Skeletal muscle tissue (tissue), 4 donors: ENCODE results near the gene BLACAT1. TPM values are rescaled to one million over a fixed set of nuclear protein-coding genes. Genes with fewer than 3 reads are reported as not detected.

Experiments used
- H3K27ac ChIP-seq: one replicate; pipeline ENCODE4 v1.7.0; 2013; ENCODE audit warnings: mild to moderate bottlenecking, low read depth, low read length, inconsistent platforms
- H3K27me3 ChIP-seq, 3 donors: one replicate each; pipeline ENCODE4 v1.7.0; 2013; ENCODE audit warnings: low read length in 3 of 3; ENCODE audit not compliant: control insufficient read depth in 3 of 3, insufficient read depth in 3 of 3
- H3K36me3 ChIP-seq, 3 donors: one replicate each; pipeline ENCODE4 v1.7.0; 2013; ENCODE audit warnings: low read length in 3 of 3; ENCODE audit not compliant: control insufficient read depth in 3 of 3, insufficient read depth in 3 of 3
- H3K4me1 ChIP-seq, 3 donors: one replicate each; pipeline ENCODE4 v1.7.0; 2013; ENCODE audit warnings: low read length in 3 of 3, mild to moderate bottlenecking in 3 of 3; ENCODE audit not compliant: control insufficient read depth in 3 of 3, insufficient read depth in 3 of 3
- H3K4me3 ChIP-seq, 3 donors: one replicate each; pipeline ENCODE4 v1.7.0; 2013; ENCODE audit warnings: low read length in 3 of 3
- H3K9ac ChIP-seq, 3 donors: one replicate each; pipeline ENCODE4 v1.7.0; 2013; ENCODE audit warnings: low read length in 3 of 3, mild to moderate bottlenecking in 3 of 3, moderate library complexity in 2 of 3, low read depth in 1 of 3
- H3K9me3 ChIP-seq, 3 donors: one replicate each; pipeline ENCODE4 v1.7.0; 2013; ENCODE audit warnings: low read length in 3 of 3; ENCODE audit not compliant: control insufficient read depth in 3 of 3
- total RNA-seq: library from RNA; depleted of rRNA; stranded (reverse); fragments of >200 nt; gene quantifications from one replicate; pipeline ENCODE4 v1.2.3, GENCODE V29; 2014
- donor health status: Osteomylitis.

Gene BLACAT1
- total RNA-seq: not detected

- Histone ChIP-seq H3K27me3 (peaks cover 75 to 88% (median 76%) of the 10 kb centered on the region in 3 donors), H3K36me3 (no peaks in the 10 kb centered on the region), H3K4me1 (peaks cover 7 to 12% (median 9%) of the 10 kb centered on the region in 3 donors), H3K9me3 (no peaks in the 10 kb centered on the region), H3K4me3 (peak within 1 kb of the TSS in 1 of 3 donors; percentile 22), H3K27ac (no peak within 1 kb of the TSS), H3K9ac (no peak within 1 kb of the TSS)
Observed at GRCh38 chr1:205455581-205456382, at the start of gene BLACAT1. BLACAT1 (minus strand) TSS chr1:205456045.

GRCh38 chr1:205505076-205505729 lies 49.4 kb upstream of the BLACAT1 start:
- no peaks in the 10 kb centered on the region for H3K9me3 ChIP-seq
- H3K27me3 ChIP-seq: peaks cover 0 to 10% (median 9%) of the 10 kb centered on the region in 3 donors
- H3K4me1 ChIP-seq: peaks cover 13 to 23% (median 21%) of the 10 kb centered on the region in 3 donors
- no peaks in the 10 kb centered on the region for H3K36me3 ChIP-seq
- peak overlapping the region; percentile 68 to 74 (median 70) for H3K4me3 ChIP-seq
- peak overlapping the region; percentile 56 to 77 (median 61) for H3K9ac ChIP-seq
- H3K27ac ChIP-seq: no peak overlapping the region

GRCh38 chr1:205504311-205505075 lies 48.6 kb upstream of the BLACAT1 start, which contains the start of gene CDK18:
CDK18 (plus strand) TSS chr1:205504669; CDS start chr1:205523168, 18,499 bp downstream.
- peaks cover 13 to 23% (median 19%) of the 10 kb centered on the region in 3 donors for H3K4me1 ChIP-seq
- H3K27me3 ChIP-seq: peaks cover 0 to 10% (median 9%) of the 10 kb centered on the region in 3 donors

GRCh38 chr1:205502992-205503391 lies 47.1 kb upstream of the BLACAT1 start:
- peaks cover 13 to 23% (median 19%) of the 10 kb centered on the region in 3 donors for H3K4me1 ChIP-seq

More at GRCh38 chr1:205504311-205505075, 48.6 kb upstream of the BLACAT1 start, which contains the start of gene CDK18:
- Histone ChIP-seq H3K9me3 (no peaks in the 10 kb centered on the region), H3K4me3 (peak within 1 kb of the TSS; percentile 68 to 74 (median 70)), H3K27ac (no peak within 1 kb of the TSS), H3K36me3 (no peaks in the 10 kb centered on the region), H3K9ac (peak within 1 kb of the TSS; percentile 56 to 77 (median 61))

GRCh38 chr1:205502111-205502810 lies 46.4 kb upstream of the BLACAT1 start:
- no peak overlapping the region for H3K27ac ChIP-seq
- H3K4me1 ChIP-seq: peaks cover 13 to 23% (median 19%) of the 10 kb centered on the region in 3 donors
- H3K27me3 ChIP-seq: peaks cover 0 to 10% (median 9%) of the 10 kb centered on the region in 3 donors
- H3K9ac ChIP-seq: no peak overlapping the region
- no peaks in the 10 kb centered on the region for H3K36me3 ChIP-seq
- H3K9me3 ChIP-seq: no peaks in the 10 kb centered on the region
- no peak overlapping the region for H3K4me3 ChIP-seq

More at GRCh38 chr1:205502992-205503391, 47.1 kb upstream of the BLACAT1 start:
- Histone ChIP-seq H3K36me3 (no peaks in the 10 kb centered on the region), H3K9me3 (no peaks in the 10 kb centered on the region), H3K27ac (no peak overlapping the region), H3K9ac (no peak overlapping the region), H3K4me3 (no peak overlapping the region), H3K27me3 (peaks cover 0 to 10% (median 9%) of the 10 kb centered on the region in 3 donors)

GRCh38 chr1:205500240-205501233 lies 44.7 kb upstream of the BLACAT1 start:
- Histone ChIP-seq H3K4me3 (no peak overlapping the region), H3K27ac (no peak overlapping the region), H3K9me3 (no peaks in the 10 kb centered on the region), H3K27me3 (peaks cover 0 to 10% (median 6%) of the 10 kb centered on the region in 3 donors), H3K4me1 (peaks cover 6 to 14% (median 11%) of the 10 kb centered on the region in 3 donors), H3K9ac (no peak overlapping the region), H3K36me3 (no peaks in the 10 kb centered on the region)

- no peaks in the 10 kb centered on the region for H3K36me3 ChIP-seq
- no peaks in the 10 kb centered on the region for H3K9me3 ChIP-seq
- no peak overlapping the region for H3K27ac ChIP-seq
- H3K9ac ChIP-seq: no peak overlapping the region
- H3K4me3 ChIP-seq: no peak overlapping the region
- H3K27me3 ChIP-seq: peaks cover 0 to 3% (median 2%) of the 10 kb centered on the region in 3 donors
- peaks cover 2 to 6% (median 4%) of the 10 kb centered on the region in 3 donors for H3K4me1 ChIP-seq
Observed at GRCh38 chr1:205499789-205500188, 43.9 kb upstream of the BLACAT1 start.

GRCh38 chr1:205497351-205497750 lies 41.5 kb upstream of the BLACAT1 start:
- no peak overlapping the region for H3K9ac ChIP-seq
- H3K36me3 ChIP-seq: no peaks in the 10 kb centered on the region
- peaks cover 12 to 15% (median 15%) of the 10 kb centered on the region in 3 donors for H3K4me1 ChIP-seq
- no peaks in the 10 kb centered on the region for H3K9me3 ChIP-seq
- H3K27me3 ChIP-seq: peaks cover 0 to 18% (median 0%) of the 10 kb centered on the region in 3 donors
- H3K27ac ChIP-seq: no peak overlapping the region
- H3K4me3 ChIP-seq: no peak overlapping the region
